Activated effector memory CD4-positive, alpha-beta T cell treated with Interleukin-2 at 50 U/mL for 16 hours (primary cell): ENCODE measurements around the gene ZNF747.
A peak's percentile ranks its signal among the peaks of the same experiment; 100 is the strongest.
"Not testable (repeated sequence)": the region's sequence is repeated elsewhere in the genome, so short reads cannot be mapped to it uniquely, and the experiment has no call there.

ENCODE experiments used
- DNase-seq: peaks from one replicate; pipeline ENCODE4 v3.0.0-alpha.2; 2020

Gene ZNF747

GRCh38 chr16:30557707-30557956 lies 23.0 kb upstream of the ZNF747 start:
- DNase-seq: no peak

GRCh38 chr16:30556125-30556473 lies 21.4 kb upstream of the ZNF747 start:
- no peak for DNase-seq

- no peak for DNase-seq
These were observed 20.9 kb upstream of the ZNF747 start for GRCh38 chr16:30555315-30556124.

- no peak for DNase-seq
These were observed 20.1 kb upstream of the ZNF747 start for GRCh38 chr16:30554557-30555314.

- DNase-seq: no peak
These were observed 18.8 kb upstream of the ZNF747 start for GRCh38 chr16:30553393-30553899.

GRCh38 chr16:30552956-30553355 lies 18.3 kb upstream of the ZNF747 start:
- no peak for DNase-seq

- DNase-seq: peak; percentile 63
These were observed 17.1 kb upstream of the ZNF747 start for GRCh38 chr16:30551781-30552180.

- no peak for DNase-seq
These were observed 14.0 kb upstream of the ZNF747 start for GRCh38 chr16:30548416-30549253.

- no peak for DNase-seq
These were observed 11.5 kb upstream of the ZNF747 start for GRCh38 chr16:30546115-30546514.

GRCh38 chr16:30543067-30543466 lies 8.4 kb upstream of the ZNF747 start:
- DNase-seq: no peak

GRCh38 chr16:30541502-30542329 lies 7.1 kb upstream of the ZNF747 start:
- no peak for DNase-seq

GRCh38 chr16:30540916-30541464 lies 6.3 kb upstream of the ZNF747 start:
- DNase-seq: not testable (repeated sequence)

- not testable (repeated sequence) for DNase-seq
These were observed 5.4 kb upstream of the ZNF747 start for GRCh38 chr16:30539986-30540526.

GRCh38 chr16:30539000-30539964 lies 4.6 kb upstream of the ZNF747 start:
- no peak for DNase-seq

GRCh38 chr16:30536391-30537024 lies 1.9 kb upstream of the ZNF747 start:
- not testable (repeated sequence) for DNase-seq

GRCh38 chr16:30535777-30536190 lies 1.1 kb upstream of the ZNF747 start:
- peak; percentile 50 for DNase-seq

- no peak for DNase-seq
These were observed 583 bp upstream of the ZNF747 start for GRCh38 chr16:30535106-30535776.

GRCh38 chr16:30533748-30534367 lies 800 bp downstream of the ZNF747 start:
- no peak for DNase-seq

- DNase-seq: no peak
These were observed 1.5 kb downstream of the ZNF747 start for GRCh38 chr16:30533146-30533522.
